ENCODE results near the gene CRABP1. TPM values are rescaled to one million over a fixed set of nuclear protein-coding genes. Genes with fewer than 3 reads are reported as not detected.
A peak's percentile ranks its signal among the peaks of the same experiment; 100 is the strongest.

Gene CRABP1
- total and polyA plus RNA-seq, 9 donors = 0.40 to 2.7 (median 0.56) TPM; not detected in 6

DNA sequence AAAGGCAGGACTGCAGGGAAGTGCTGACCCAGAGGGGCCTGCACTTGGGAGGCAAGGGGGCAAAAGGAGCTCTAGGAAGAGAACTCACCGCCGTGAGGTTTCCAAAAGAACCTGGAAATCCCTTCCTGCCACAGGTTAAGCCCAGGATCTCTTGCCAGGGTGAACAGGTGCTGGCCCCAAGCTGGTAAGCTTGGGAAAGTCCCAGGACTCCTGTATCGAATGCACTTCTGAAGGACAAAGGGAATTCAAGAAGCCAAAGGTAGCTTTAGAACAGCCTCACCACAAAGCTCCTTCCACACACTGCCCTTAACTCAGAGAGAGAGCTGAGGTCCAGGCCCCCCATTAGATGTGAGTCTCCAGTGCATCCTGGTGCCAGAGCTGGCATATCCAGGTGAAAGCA, 28.9 kb upstream of the CRABP1 start:
- Histone ChIP-seq H3K36me3 (no peaks in the 10 kb centered on the region), H3K9me3 (no peaks in the 10 kb centered on the region), H3K27me3 (no peaks in the 10 kb centered on the region), H3K4me3 (no peak overlapping the region), H3K27ac (no peak overlapping the region), H3K4me1 (ENCODE audit: insufficient read depth) (no peaks in the 10 kb centered on the region)
- TF ChIP-seq POLR2A (IDR thresholded peaks at IDR 0.05) = no peak
- TF ChIP-seq EP300 (IDR thresholded peaks at IDR 0.05) = no peak
- intact Hi-C loops (cut with DNase I) = no loop called here
- 74 to 86% (median 80%) methylated on average over 3 of the region's 3 CpGs for WGBS, 3 donors
- DNase-seq = no peak

DNA sequence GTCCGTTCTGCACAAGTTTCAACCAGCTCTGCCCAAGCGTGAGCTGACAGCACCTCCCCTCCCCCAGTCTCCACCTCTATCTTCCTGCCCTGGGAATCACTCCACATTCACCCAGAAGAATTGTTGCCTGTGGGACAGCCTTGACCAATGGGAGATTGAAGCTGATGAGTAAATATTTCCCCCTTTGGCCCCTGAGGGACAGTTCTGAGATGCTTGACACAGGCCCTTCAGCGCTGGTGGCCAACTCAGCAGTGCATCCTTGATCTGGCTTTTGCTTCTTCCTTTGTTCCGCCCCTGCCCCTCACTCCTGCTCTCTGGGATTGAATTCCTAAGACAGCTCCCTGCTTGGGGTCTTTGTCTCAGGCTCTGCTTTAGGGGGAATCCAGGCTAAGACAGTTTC, 27.6 kb upstream of the CRABP1 start:
- Histone ChIP-seq H3K36me3 (no peaks in the 10 kb centered on the region), H3K9me3 (no peaks in the 10 kb centered on the region), H3K4me1 (ENCODE audit: insufficient read depth) (no peaks in the 10 kb centered on the region), H3K4me3 (no peak overlapping the region), H3K27me3 (no peaks in the 10 kb centered on the region), H3K27ac (no peak overlapping the region)
- TF ChIP-seq, protein P1, sequence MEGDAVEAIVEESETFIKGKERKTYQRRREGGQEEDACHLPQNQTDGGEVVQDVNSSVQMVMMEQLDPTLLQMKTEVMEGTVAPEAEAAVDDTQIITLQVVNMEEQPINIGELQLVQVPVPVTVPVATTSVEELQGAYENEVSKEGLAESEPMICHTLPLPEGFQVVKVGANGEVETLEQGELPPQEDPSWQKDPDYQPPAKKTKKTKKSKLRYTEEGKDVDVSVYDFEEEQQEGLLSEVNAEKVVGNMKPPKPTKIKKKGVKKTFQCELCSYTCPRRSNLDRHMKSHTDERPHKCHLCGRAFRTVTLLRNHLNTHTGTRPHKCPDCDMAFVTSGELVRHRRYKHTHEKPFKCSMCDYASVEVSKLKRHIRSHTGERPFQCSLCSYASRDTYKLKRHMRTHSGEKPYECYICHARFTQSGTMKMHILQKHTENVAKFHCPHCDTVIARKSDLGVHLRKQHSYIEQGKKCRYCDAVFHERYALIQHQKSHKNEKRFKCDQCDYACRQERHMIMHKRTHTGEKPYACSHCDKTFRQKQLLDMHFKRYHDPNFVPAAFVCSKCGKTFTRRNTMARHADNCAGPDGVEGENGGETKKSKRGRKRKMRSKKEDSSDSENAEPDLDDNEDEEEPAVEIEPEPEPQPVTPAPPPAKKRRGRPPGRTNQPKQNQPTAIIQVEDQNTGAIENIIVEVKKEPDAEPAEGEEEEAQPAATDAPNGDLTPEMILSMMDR (IDR thresholded peaks at IDR 0.05) = no peak
- TF ChIP-seq POLR2A (IDR thresholded peaks at IDR 0.05) (no peak), EP300 (IDR thresholded peaks at IDR 0.05) (no peak)
- intact Hi-C loops (cut with DNase I) = no loop called here
- peak in 1 of 5 donors; percentile 1 for DNase-seq
- 51 to 67% (median 65%) methylated on average over 4 of the region's 4 CpGs for WGBS, 3 donors

DNA sequence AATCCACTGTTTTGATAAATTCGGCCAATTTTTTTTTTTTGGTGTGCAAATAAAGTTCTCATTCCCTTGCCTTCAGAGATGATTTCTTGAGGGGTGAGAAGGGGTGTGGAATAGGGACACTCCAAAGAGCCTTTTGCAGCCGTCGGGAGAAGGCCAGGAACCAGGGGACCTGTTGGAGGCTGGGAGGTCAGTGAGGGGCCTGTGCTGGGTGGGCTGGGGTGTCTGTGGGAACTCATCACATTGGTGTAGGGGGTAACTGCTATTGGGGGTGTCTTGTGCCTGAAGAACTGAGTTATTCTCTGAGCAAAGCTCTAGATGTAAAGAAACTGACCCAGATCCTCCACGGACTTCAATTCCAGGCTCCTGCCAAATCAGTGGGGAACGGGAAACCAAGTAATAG, 27.2 kb upstream of the CRABP1 start:
- WGBS, 3 donors = 67 to 71% (median 70%) methylated on average over 5 of the region's 5 CpGs
- TF ChIP-seq POLR2A (IDR thresholded peaks at IDR 0.05) (no peak), EP300 (IDR thresholded peaks at IDR 0.05) (no peak)
- TF ChIP-seq, protein P1 (IDR thresholded peaks at IDR 0.05) = no peak
- no peak overlapping the region for H3K4me3 ChIP-seq

DNA sequence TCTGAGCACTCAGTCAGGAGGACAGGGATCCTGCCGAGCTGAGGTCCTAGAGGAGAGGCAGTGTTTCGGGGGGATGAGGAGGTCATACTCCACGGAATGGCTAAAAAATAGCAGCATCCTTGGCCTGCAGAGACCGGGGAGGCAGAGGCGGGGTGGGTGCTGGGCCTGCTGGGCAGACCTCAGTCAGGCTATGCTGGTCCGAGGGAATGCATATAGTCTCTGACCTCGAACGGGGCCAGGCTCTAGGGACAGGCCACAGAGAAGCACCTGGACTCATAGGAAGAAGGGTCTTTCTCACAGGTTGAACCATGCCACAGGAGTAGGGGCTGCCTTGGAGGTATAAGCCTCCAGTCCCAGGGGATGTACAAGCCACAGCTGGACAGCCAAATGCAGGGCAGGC, 26.8 kb upstream of the CRABP1 start:
- DNase-seq = no peak
- Histone ChIP-seq H3K9me3 (no peaks in the 10 kb centered on the region), H3K27ac (no peak overlapping the region), H3K4me3 (no peak overlapping the region), H3K4me1 (ENCODE audit: insufficient read depth) (no peaks in the 10 kb centered on the region), H3K27me3 (no peaks in the 10 kb centered on the region), H3K36me3 (no peaks in the 10 kb centered on the region)
- intact Hi-C loops (cut with DNase I) = no loop called here
- WGBS, 3 donors = 73 to 78% (median 75%) methylated on average over 8 of the region's 8 CpGs
- TF ChIP-seq, protein P1 (IDR thresholded peaks at IDR 0.05) = no peak
- TF ChIP-seq EP300 (IDR thresholded peaks at IDR 0.05) = no peak

More for the DNA sequence above, 27.2 kb upstream of the CRABP1 start:
- intact Hi-C loops (cut with DNase I) = no loop called here
- Histone ChIP-seq H3K36me3 (no peaks in the 10 kb centered on the region), H3K27ac (no peak overlapping the region), H3K4me1 (ENCODE audit: insufficient read depth) (no peaks in the 10 kb centered on the region), H3K9me3 (no peaks in the 10 kb centered on the region), H3K27me3 (no peaks in the 10 kb centered on the region)
- no peak for DNase-seq

DNA sequence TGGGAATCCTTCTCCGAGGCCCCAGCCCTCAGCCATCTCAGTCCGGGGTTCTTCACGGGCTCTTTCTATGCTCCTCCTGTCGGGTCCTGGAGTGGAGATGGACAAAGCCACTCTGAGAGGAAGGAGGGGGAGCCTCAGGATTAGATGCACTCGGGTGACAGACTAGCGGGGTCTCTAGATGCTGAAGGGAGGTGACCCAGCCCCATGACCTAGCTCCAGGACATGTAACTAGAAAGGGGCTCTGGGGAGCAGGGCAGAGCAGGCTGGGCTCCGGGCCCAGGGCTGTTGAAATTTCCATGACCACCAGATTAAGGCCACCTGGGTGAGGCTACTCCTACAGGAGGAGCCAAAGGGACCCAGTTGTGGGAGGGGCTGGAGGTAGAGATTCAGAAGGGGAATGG, 26.0 kb upstream of the CRABP1 start:
- intact Hi-C loops (cut with DNase I) = no loop called here
- peak in 1 of 5 donors; percentile 10 for DNase-seq

More for the DNA sequence above, 26.0 kb upstream of the CRABP1 start:
- Histone ChIP-seq H3K36me3 (no peaks in the 10 kb centered on the region), H3K4me1 (ENCODE audit: insufficient read depth) (no peaks in the 10 kb centered on the region), H3K9me3 (no peaks in the 10 kb centered on the region), H3K4me3 (no peak overlapping the region), H3K27ac (no peak overlapping the region), H3K27me3 (no peaks in the 10 kb centered on the region)
- no peak for TF ChIP-seq EP300 (IDR thresholded peaks at IDR 0.05)
- TF ChIP-seq, protein P1 (IDR thresholded peaks at IDR 0.05) = no peak
- TF ChIP-seq POLR2A (IDR thresholded peaks at IDR 0.05) = no peak
- whole genome bisulfite sequencing, 3 donors = 49 to 61% (median 51%) methylated on average over 7 of the region's 7 CpGs

Data from ovary (tissue), 9 donors.